Measurements from ENCODE around the gene PCBP4. TPM values are rescaled to one million over a fixed set of nuclear protein-coding genes. Genes with fewer than 3 reads are reported as not detected.

PCBP4 gene
- total RNA-seq, 1 donor = 22.4 TPM

DNA sequence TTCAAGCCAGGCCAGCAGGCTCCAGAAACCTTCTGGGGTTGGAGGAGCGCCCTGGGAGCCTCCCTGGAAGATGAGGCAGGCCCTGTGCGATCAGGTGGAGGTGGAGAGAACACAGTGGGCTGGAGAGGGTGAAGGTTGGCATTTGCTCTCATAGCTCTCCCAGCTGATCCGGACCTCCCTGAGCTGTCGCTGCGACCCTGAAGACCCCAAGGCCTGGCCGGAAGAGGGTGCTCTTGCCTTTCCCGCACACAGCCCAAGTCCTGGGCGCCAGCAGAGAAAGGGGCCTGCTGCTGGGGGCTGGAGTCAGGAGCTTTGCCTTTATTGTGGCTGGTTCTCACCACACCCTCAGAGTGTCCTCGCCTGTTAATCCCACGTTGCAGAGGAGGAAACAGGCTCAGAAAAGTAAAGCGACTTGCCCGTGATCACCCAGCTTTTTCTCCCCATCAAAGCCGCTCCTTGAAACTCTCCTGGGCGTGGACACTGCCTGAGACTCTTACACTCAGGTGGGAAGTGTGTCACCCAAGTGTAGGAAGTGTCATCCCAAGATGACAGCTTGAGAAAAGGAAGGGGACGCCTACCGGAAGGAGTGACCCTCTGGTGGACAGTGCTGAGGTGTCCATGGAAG, 37.0 kb upstream of the PCBP4 start:
- Histone ChIP-seq H3K4me2 (ENCODE audit: insufficient read depth, low read length) (no peak overlapping the region), H3K4me3 (ENCODE audit: insufficient read depth, low read length) (no peak overlapping the region), H2AFZ (ENCODE audit: low read length) (no peak overlapping the region), H3K27ac (ENCODE audit: low read depth, low read length) (no peak overlapping the region), H3K79me2 (ENCODE audit: insufficient read depth, low read length) (no peaks in the 10 kb centered on the region), H3K36me3 (ENCODE audit: insufficient read depth, low read length) (no peaks in the 10 kb centered on the region), H4K20me1 (ENCODE audit: insufficient read depth, low read length) (no peaks in the 10 kb centered on the region), H3K4me1 (ENCODE audit: insufficient read depth, low read length) (peaks cover 14% of the 10 kb centered on the region), H3K27me3 (ENCODE audit: insufficient read depth, low read length) (no peaks in the 10 kb centered on the region), H3K9me3 (ENCODE audit: low read depth, low read length) (no peaks in the 10 kb centered on the region)
- DNase-seq (ENCODE audit: insufficient read length, low spot score, missing footprints) = peak; percentile 86
- TF ChIP-seq CTCF (IDR thresholded peaks at IDR 0.05; ENCODE audit: extremely low read depth, low read depth, low read length) = peak; percentile 61

GRCh38 chr3:52002748-52003147, 35.5 kb upstream of the PCBP4 start:
- no peaks in the 10 kb centered on the region for H3K36me3 ChIP-seq (ENCODE audit: insufficient read depth, low read length)
- H3K4me1 ChIP-seq (ENCODE audit: insufficient read depth, low read length) = peaks cover 14% of the 10 kb centered on the region
- TF ChIP-seq CTCF (IDR thresholded peaks at IDR 0.05; ENCODE audit: extremely low read depth, low read depth, low read length) = no peak
- no peak overlapping the region for H3K27ac ChIP-seq (ENCODE audit: low read depth, low read length)
- no peak overlapping the region for H3K4me2 ChIP-seq (ENCODE audit: insufficient read depth, low read length)
- H3K79me2 ChIP-seq (ENCODE audit: insufficient read depth, low read length) = no peaks in the 10 kb centered on the region
- H4K20me1 ChIP-seq (ENCODE audit: insufficient read depth, low read length) = no peaks in the 10 kb centered on the region
- no peaks in the 10 kb centered on the region for H3K9me3 ChIP-seq (ENCODE audit: low read depth, low read length)
- no peak overlapping the region for H3K4me3 ChIP-seq (ENCODE audit: insufficient read depth, low read length)
- no peaks in the 10 kb centered on the region for H3K27me3 ChIP-seq (ENCODE audit: insufficient read depth, low read length)
- DNase-seq (ENCODE audit: insufficient read length, low spot score, missing footprints) = no peak
- H2AFZ ChIP-seq (ENCODE audit: low read length) = no peak overlapping the region

DNA sequence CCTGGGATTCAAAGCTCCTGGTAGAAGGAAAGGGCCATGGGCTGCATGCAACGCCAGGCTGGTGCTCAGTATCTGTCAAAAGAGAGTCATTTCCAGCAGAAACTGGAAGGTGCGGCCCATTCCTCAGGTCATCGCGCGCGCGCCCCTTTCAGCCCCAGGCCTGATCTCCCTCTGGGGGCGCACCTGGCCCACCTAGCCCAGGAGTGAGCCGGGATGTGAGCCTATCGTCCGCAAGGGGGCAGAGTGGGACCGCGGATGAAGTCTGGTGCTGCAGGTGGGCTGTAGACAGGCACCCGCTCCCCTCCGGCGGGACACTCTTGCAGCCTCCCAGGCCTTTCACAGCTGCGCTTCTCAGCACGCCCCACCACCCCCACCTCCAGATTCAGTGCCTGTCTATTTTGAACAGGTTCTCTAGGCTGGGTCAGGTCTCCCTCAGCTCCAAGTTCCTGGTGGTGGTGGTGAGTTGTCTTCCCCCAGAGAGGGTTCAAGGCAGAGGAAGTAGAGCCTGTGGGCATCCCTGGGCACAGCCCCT, 34.3 kb upstream of the PCBP4 start:
- Histone ChIP-seq H2AFZ (ENCODE audit: low read length) (no peak overlapping the region), H3K36me3 (ENCODE audit: insufficient read depth, low read length) (no peaks in the 10 kb centered on the region), H3K79me2 (ENCODE audit: insufficient read depth, low read length) (no peaks in the 10 kb centered on the region), H3K4me3 (ENCODE audit: insufficient read depth, low read length) (no peak overlapping the region), H3K9me3 (ENCODE audit: low read depth, low read length) (no peaks in the 10 kb centered on the region), H3K4me2 (ENCODE audit: insufficient read depth, low read length) (no peak overlapping the region), H3K27ac (ENCODE audit: low read depth, low read length) (no peak overlapping the region), H3K4me1 (ENCODE audit: insufficient read depth, low read length) (peaks cover 14% of the 10 kb centered on the region), H4K20me1 (ENCODE audit: insufficient read depth, low read length) (no peaks in the 10 kb centered on the region), H3K27me3 (ENCODE audit: insufficient read depth, low read length) (peaks cover 5% of the 10 kb centered on the region)
- peak; percentile 80 for TF ChIP-seq CTCF (IDR thresholded peaks at IDR 0.05; ENCODE audit: extremely low read depth, low read depth, low read length)
- peak; percentile 97 for DNase-seq (ENCODE audit: insufficient read length, low spot score, missing footprints)

DNA sequence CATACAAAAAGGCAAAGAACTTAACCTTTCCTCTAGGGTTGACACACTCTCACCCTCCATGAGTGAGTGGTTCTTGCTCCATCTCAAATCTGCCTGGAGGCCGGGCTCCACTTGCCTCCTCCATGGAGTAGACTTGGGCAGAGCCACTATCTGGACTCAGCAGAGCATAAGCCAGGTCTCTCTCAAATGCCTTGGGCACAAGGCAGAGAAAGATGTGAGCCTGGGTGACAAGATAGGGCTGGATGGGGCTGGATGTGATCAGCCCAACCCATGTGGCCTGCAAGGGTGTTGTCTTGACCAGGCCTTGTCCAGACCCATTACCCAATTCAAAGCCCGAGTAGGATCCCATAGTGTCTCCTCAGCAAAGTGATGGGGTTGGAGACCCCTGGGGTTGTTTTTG, 32.6 kb upstream of the PCBP4 start:
- Histone ChIP-seq H2AFZ (ENCODE audit: low read length) (no peak overlapping the region), H3K4me3 (ENCODE audit: insufficient read depth, low read length) (no peak overlapping the region), H4K20me1 (ENCODE audit: insufficient read depth, low read length) (peaks cover 6% of the 10 kb centered on the region), H3K27me3 (ENCODE audit: insufficient read depth, low read length) (peaks cover 5% of the 10 kb centered on the region), H3K4me1 (ENCODE audit: insufficient read depth, low read length) (peaks cover 2% of the 10 kb centered on the region), H3K27ac (ENCODE audit: low read depth, low read length) (no peak overlapping the region), H3K36me3 (ENCODE audit: insufficient read depth, low read length) (peaks cover 4% of the 10 kb centered on the region), H3K9me3 (ENCODE audit: low read depth, low read length) (no peaks in the 10 kb centered on the region), H3K79me2 (ENCODE audit: insufficient read depth, low read length) (peaks cover 9% of the 10 kb centered on the region), H3K4me2 (ENCODE audit: insufficient read depth, low read length) (no peak overlapping the region)
- no peak for TF ChIP-seq CTCF (IDR thresholded peaks at IDR 0.05; ENCODE audit: extremely low read depth, low read depth, low read length)
- no peak for DNase-seq (ENCODE audit: insufficient read length, low spot score, missing footprints)

All from osteoblast (primary cell).